C1 segment of cervical spinal cord (tissue), 14 donors: ENCODE measurements around the gene KCNK7.

ENCODE experiments used
- DNase-seq, 14 donors: peaks; one replicate each; lab custom pipeline; 2025; lab: John Stamatoyannopoulos, UW

The KCNK7 gene

DNA sequence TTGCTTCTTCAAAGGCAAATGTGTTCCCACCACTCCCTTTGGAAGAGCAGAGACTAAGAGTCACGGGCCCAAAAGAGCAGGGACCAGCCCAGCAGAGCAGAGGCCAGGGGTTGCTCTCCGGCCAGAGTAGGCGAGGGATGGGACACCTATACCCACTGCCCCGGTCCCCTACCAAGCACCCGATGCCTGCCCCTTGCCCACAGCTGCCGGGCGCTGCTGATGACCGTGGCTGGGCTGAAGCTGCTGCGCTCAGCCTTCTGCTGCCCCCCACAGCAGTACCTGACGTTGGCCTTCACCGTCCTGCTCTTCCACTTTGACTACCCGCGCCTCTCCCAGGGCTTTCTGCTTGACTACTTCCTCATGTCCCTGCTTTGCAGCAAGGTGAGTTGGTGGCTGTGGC is 31.6 kb upstream of the KCNK7 start:
- DNase-seq = no peak

GRCh38 chr11:65625628-65626342 is 30.2 kb upstream of the KCNK7 start:
- peak in 13 of 14 donors; percentile 19 to 79 (median 48) for DNase-seq

DNA sequence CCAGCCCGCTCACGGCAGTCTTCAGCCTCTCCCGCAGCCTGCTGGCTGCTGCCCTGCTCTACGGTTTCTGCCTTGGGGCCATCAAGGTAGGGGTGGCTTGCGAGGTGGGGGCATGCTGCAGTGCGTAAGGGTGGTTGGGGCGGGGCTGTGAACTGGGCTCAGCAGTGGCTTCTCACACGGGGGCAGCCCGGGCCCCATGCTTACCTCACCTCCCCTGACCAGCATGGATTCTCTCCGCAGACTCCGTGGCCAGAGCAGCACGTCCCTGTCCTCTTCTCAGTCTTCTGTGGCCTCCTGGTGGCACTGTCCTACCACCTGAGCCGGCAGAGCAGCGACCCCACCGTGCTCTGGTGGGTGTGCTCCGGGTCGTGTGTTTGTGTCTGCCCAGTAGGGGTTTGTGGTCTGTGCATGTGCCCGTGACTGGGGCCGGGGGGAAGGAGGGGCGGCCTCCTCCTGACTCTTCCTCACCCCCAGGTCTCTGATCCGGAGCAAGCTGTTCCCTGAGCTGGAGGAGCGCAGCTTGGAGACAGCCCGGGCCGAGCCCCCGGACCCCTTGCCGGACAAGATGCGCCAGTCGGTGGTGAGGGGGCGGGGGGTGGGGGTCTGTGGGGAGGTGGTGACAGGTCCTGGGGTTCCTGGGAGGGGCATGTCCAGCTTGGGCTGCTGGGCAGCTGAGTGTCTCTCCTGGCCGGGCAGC is 29.5 kb upstream of the KCNK7 start:
- no peak for DNase-seq

- no peak for DNase-seq
Measured at GRCh38 chr11:65623852-65624616, 28.4 kb upstream of the KCNK7 start.

DNA sequence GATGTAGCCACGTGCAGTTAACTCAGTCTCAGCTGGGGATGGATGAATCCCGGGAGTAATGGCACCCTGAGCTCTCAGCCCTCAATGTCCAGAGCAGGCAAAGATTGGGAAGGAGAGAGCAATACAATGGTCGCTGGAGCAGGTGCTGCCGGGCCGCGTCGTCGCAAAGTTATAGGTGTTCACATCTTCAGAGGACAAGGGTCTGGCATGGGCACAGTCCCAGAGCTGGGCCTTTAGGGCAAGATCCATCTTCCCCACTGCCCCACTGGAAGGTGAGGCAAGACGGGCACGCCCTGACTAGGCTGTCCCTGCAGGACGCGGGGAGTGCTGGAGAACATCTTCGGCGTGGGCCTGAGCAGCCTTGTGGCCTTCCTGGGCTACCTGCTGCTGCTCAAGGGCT is 27.6 kb upstream of the KCNK7 start:
- no peak for DNase-seq

DNA sequence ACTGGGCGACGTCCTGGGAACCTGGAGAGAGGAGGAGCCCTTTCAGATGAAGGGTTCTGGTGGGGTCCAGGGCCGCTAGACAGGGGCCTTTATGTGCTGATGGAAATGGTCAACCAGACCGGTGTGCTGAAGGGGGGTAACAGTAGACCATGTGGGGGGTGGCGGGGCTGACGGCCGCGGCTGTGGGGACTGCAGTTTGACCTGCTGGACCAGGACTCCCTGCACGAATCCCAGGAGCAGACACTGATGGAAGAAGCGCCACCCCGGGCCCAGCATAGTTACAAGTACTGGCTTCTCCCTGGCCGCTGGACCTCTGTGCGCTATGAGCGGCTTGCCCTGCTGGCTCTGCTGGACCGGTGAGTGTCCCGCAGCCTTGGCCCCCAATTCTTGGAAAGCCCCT is 26.4 kb upstream of the KCNK7 start:
- no peak for DNase-seq

DNA sequence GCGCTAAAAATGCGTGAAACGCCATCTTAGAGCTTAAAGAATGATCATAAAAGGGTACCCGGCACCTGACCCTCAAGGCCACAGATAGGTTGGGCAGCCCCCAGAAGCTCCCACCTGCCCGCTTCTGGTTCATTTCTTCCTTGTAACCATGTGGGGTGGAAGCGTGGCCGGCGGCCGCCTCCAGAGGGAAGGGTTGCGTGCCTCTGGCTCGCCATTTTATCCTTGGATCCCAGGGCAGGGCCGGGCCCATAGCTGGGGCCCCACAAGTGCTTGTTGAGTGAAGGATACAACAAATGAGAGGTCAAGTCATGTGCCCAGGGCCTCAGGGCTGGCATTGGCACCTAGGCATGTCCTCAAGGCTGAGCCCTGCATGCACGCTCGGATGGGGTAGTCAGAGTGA is 25.9 kb upstream of the KCNK7 start:
- no peak for DNase-seq

DNA sequence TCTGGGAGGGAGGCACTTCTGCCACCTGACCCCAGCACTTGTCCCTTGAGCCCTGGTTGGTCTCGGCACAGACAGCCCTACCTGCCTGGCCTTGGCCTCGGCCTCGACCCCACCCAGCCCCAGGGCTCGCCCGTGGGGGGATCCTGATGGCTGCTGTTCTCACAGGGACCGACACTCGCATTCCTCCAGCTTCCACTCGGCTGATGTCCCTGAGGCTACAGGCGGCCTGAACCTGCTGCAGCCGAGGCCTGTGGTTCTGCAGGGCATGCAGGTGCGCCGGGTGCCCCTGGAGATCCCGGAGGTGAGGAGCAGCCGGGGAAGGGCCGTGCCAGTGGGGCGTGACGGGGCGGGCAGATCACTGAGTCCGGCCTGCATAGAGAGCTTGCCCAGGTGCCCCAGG is 25.1 kb upstream of the KCNK7 start:
- no peak for DNase-seq

DNA sequence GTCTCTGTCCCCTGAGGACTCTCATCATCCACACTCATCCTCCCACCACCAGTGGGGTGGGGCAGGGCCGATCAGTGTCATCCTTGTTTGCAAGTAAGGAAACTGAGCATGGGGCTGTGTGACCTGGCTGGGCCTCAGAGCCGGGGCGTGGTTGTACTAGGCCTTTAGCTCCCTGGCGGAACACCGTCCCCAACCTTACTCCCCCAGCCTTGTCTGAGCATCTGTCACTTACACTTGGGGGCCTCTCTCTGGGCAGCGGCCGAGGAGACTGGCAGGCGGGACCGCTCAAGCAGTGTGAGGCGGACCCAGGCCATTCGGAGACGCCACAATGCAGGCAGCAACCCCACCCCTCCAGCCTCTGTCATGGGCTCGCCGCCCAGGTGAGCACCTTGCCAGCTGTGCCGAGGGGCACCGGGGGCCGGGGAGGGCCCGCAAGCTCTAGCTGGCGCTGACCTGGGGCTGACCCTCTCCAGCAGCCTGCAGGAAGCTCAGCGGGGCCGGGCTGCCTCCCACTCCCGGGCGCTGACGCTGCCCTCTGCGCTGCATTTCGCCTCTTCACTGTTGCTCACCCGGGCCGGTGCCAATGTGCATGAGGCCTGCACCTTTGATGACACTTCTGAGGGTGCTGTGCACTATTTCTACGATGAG is 23.8 kb upstream of the KCNK7 start:
- no peak for DNase-seq

DNA sequence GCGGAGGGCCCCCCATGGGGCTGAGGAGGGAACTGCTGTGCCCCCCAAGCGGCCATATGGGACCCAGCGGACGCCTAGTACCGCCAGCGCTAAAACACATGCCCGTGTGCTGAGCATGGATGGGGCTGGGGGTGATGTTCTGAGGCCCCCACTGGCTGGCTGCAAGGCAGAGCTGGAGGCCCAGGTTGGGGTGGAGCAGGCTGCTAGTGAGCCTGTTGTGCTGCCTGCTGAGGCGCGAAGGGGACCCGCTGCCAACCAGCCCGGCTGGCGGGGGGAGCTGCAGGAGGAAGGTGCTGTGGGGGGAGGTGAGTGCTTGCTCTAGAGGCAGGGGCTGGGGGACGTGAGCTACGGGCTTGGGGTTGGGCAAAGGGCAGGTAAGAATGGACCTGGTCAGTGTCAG is 23.2 kb upstream of the KCNK7 start:
- DNase-seq = no peak

GRCh38 chr11:65617990-65618751 is 22.6 kb upstream of the KCNK7 start:
- DNase-seq = no peak

DNA sequence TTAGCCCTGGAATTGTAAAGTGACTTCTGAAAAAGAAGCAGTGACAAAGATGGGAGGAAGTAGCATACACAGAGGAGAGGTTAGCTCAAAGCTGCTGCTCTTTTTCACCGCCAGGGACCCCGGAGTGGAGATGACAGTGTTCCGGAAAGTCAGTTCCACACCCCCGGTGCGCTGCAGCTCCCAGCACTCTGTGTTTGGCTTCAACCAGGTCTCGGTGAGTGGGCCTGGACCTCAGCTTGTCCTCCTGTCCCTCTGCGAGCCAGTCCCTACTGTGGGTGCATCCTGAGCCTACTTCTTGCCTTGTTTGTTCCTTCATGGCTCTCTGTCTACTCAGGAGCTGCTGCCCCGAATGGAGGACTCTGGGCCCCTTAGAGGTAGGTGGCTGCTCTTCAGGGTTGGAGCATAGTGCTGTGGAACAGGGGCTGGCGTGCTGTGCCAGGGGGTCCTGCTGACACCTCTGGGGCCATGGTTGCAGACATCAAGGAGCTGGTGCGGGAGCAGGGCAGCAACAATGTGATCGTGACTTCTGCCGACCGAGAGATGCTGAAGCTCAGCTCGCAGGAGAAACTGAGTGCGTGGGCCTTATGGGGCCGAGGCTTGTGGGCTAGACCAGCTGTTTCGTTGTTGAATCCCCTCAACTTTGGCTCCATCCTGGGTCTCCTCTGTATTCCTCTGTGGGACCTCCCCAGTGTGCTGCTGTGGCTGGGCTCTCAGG is 21.7 kb upstream of the KCNK7 start:
- no peak for DNase-seq

DNA sequence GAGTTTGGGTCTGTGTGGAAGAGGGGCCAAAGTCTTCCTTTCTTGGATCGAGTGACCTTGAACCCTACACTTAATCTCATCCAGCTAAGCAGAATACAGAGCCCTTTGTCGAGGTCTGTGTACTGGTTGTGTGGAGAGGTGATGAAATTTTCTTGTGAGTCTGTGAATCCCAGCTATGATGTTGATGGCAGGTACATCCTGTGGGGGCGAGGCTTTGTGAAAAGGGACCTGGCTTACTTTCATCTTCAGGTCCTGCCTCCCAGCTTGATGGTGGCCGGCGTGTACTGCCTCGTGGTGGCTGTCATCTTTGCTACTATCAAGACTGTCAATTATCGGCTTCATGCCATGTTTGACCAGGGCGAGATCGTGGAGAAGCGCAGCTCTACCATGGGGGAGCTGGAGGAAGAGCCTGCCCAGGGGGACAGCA is 21.0 kb upstream of the KCNK7 start:
- DNase-seq = no peak

- DNase-seq = peak in 2 of 14 donors; percentile 29 to 58
Measured at GRCh38 chr11:65615950-65616574, 20.5 kb upstream of the KCNK7 start.

- peak; percentile 94 to 100 (median 100) for DNase-seq
Measured at GRCh38 chr11:65615229-65615949, 19.8 kb upstream of the KCNK7 start, which contains the start of gene PCNX3. Gene PCNX3, plus strand, starts transcription at chr11:65615776. Its CDS starts 536 bp downstream, at chr11:65616312.

GRCh38 chr11:65613091-65613928 is 17.7 kb upstream of the KCNK7 start:
- DNase-seq = peak in 2 of 14 donors; percentile 33 to 51

- DNase-seq = no peak
Measured at GRCh38 chr11:65612691-65613090, 17.1 kb upstream of the KCNK7 start.
